ENCODE measurements around the gene RPE65. TPM values are rescaled to one million over a fixed set of nuclear protein-coding genes. Genes with fewer than 3 reads are reported as not detected.

RPE65 gene
- total RNA-seq, 1 donor from 2014 or later: not detected

DNA sequence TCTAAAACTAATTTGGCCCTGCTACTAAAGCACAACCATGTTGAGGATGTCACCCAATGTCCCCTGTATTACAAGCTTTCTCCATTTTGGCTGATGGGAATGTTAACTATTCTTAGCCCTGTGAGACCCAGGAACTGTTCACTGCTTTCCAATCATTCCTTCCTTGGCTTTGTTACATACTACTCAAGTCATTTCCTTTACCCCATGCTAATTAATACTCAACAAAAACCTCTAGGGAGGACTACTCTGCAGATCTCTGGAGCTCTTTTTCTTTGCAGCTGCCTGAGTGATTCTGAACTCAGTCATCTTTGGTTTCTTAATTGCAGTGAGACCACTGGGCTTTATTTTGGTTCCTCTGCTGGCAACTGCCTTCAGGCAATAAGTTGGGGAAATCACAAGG, 23.3 kb upstream of the RPE65 start:
- no peak overlapping the region for H3K4me3 Mint-ChIP-seq
- H3K4me3 ChIP-seq: no peak overlapping the region
- no peaks in the 10 kb centered on the region for H3K4me1 Mint-ChIP-seq
- DNase-seq (ENCODE audit: low spot score): no peak
- no peak overlapping the region for H2AFZ ChIP-seq (replicated peaks)
- H3F3A ChIP-seq (ENCODE audit: low read depth): peaks cover 31% of the 10 kb centered on the region
- H3K27ac ChIP-seq: peak overlapping the region; percentile 67
- H3K9ac ChIP-seq: no peak overlapping the region
- H3K27me3 ChIP-seq: no peaks in the 10 kb centered on the region
- no peak overlapping the region for H3K27ac Mint-ChIP-seq
- peaks cover 5% of the 10 kb centered on the region for H3K9me3 Mint-ChIP-seq
- H3K27me3 Mint-ChIP-seq (ENCODE audit: insufficient read depth, low read depth): peaks cover 2% of the 10 kb centered on the region
- peaks cover 23% of the 10 kb centered on the region for H3K36me3 ChIP-seq
- peaks cover 25% of the 10 kb centered on the region for H3K36me3 Mint-ChIP-seq
- H3K4me1 ChIP-seq: peaks cover 10% of the 10 kb centered on the region
- no peaks in the 10 kb centered on the region for H4K20me1 ChIP-seq (ENCODE audit: low read depth)
- H3K4me2 ChIP-seq: no peak overlapping the region
- no peaks in the 10 kb centered on the region for H3K79me2 ChIP-seq (ENCODE audit: low read depth)
- no peaks in the 10 kb centered on the region for H3K9me3 ChIP-seq (ENCODE audit: low read depth)
- TF ChIP-seq EZH2phosphoT487 (IDR thresholded peaks at IDR 0.05) (no peak), EZH2 (IDR thresholded peaks at IDR 0.05) (no peak)
- TF ChIP-seq, protein P1, sequence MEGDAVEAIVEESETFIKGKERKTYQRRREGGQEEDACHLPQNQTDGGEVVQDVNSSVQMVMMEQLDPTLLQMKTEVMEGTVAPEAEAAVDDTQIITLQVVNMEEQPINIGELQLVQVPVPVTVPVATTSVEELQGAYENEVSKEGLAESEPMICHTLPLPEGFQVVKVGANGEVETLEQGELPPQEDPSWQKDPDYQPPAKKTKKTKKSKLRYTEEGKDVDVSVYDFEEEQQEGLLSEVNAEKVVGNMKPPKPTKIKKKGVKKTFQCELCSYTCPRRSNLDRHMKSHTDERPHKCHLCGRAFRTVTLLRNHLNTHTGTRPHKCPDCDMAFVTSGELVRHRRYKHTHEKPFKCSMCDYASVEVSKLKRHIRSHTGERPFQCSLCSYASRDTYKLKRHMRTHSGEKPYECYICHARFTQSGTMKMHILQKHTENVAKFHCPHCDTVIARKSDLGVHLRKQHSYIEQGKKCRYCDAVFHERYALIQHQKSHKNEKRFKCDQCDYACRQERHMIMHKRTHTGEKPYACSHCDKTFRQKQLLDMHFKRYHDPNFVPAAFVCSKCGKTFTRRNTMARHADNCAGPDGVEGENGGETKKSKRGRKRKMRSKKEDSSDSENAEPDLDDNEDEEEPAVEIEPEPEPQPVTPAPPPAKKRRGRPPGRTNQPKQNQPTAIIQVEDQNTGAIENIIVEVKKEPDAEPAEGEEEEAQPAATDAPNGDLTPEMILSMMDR (IDR thresholded peaks at IDR 0.05): no peak

DNA sequence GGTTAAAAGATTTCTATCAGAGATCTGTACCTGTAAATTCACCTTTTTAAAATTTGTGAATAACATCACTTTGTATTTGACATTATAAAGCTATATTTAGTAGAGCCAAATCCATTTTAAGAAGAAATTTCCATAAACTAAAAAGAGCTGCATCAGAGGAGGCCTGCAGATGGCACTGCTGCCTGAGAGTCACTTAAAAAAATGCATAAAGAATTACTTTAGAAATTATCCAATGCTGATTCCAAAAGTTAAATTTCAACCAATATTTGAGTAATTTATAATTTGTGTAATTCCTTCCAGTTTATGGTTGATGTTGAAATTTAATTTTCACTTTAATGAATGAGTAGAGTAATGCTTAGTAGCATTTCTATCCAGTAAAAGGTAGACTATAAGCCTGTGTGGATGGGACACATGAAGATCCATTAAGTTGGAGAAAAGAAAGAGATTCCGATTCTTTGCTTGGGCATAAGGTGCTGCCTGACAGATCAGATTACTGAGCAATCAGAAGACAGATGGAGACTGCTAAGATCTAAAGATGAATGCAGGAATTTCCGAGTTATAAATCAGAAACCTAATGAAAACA, 20.7 kb upstream of the RPE65 start:
- H3K9ac ChIP-seq: no peak overlapping the region
- no peak overlapping the region for H3K4me2 ChIP-seq
- H3K9me3 ChIP-seq (ENCODE audit: low read depth): no peaks in the 10 kb centered on the region
- Mint-ChIP-seq H3K27me3 (ENCODE audit: insufficient read depth, low read depth) (peaks cover 2% of the 10 kb centered on the region), H3K9me3 (peaks cover 5% of the 10 kb centered on the region), H3K27ac (no peak overlapping the region), H3K4me3 (no peak overlapping the region), H3K36me3 (peaks cover 15% of the 10 kb centered on the region), H3K4me1 (peaks cover 3% of the 10 kb centered on the region)
- H2AFZ ChIP-seq (replicated peaks): no peak overlapping the region
- no peaks in the 10 kb centered on the region for H3K79me2 ChIP-seq (ENCODE audit: low read depth)
- H3K27me3 ChIP-seq: no peaks in the 10 kb centered on the region
- peaks cover 4% of the 10 kb centered on the region for H3K36me3 ChIP-seq
- H3K4me1 ChIP-seq: peaks cover 10% of the 10 kb centered on the region
- H3K4me3 ChIP-seq: no peak overlapping the region
- TF ChIP-seq, protein P1 (IDR thresholded peaks at IDR 0.05): peak; percentile 63
- TF ChIP-seq EZH2 (IDR thresholded peaks at IDR 0.05) (no peak), EZH2phosphoT487 (IDR thresholded peaks at IDR 0.05) (no peak)
- no peaks in the 10 kb centered on the region for H4K20me1 ChIP-seq (ENCODE audit: low read depth)
- DNase-seq (ENCODE audit: low spot score): no peak
- H3K27ac ChIP-seq: no peak overlapping the region
- H3F3A ChIP-seq (ENCODE audit: low read depth): peaks cover 23% of the 10 kb centered on the region

DNA sequence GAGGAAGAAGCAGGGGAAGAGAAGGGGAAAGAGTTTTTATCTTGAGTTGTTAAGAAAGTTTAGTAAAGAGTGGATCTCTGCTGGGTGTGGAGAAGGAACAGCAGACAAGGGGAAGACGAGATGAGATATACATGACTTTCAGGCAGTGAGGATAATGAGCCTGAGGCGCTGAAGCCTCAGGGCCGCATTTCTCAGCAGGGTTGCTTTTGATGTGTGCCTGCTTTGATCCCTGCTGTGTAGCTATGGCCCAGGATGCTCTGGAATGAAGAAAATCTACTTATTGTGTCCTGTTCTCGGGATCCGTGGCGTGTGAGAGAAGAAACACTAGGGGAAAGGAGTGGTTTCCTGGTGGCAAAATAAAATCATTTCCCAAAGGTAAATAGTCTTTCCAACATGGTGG, 15.1 kb upstream of the RPE65 start:
- Histone ChIP-seq H3K9me3 (ENCODE audit: low read depth) (no peaks in the 10 kb centered on the region), H3K4me2 (no peak overlapping the region), H3K36me3 (no peaks in the 10 kb centered on the region), H3K79me2 (ENCODE audit: low read depth) (no peaks in the 10 kb centered on the region), H3F3A (ENCODE audit: low read depth) (no peaks in the 10 kb centered on the region), H3K4me1 (peaks cover 9% of the 10 kb centered on the region), H3K27me3 (no peaks in the 10 kb centered on the region), H3K4me3 (no peak overlapping the region), H4K20me1 (ENCODE audit: low read depth) (no peaks in the 10 kb centered on the region), H3K9ac (no peak overlapping the region), H3K27ac (no peak overlapping the region), H2AFZ (replicated peaks) (no peak overlapping the region)
- TF ChIP-seq EZH2 (IDR thresholded peaks at IDR 0.05) (no peak), EZH2phosphoT487 (IDR thresholded peaks at IDR 0.05) (no peak)
- TF ChIP-seq, protein P1 (IDR thresholded peaks at IDR 0.05): no peak
- Mint-ChIP-seq H3K9me3 (peaks cover 16% of the 10 kb centered on the region), H3K27ac (peak overlapping the region; percentile 91), H3K27me3 (ENCODE audit: insufficient read depth, low read depth) (no peaks in the 10 kb centered on the region), H3K4me1 (peaks cover 25% of the 10 kb centered on the region), H3K4me3 (peak overlapping the region; percentile 48), H3K36me3 (peaks cover 7% of the 10 kb centered on the region)
- DNase-seq (ENCODE audit: low spot score): peak; percentile 41

Data from neural progenitor cell (in vitro differentiated cells).